ENCODE results near the gene PNMT.
"Not testable (repeated sequence)": the region's sequence is repeated elsewhere in the genome, so short reads cannot be mapped to it uniquely, and the experiment has no call there.

PNMT gene

DNA sequence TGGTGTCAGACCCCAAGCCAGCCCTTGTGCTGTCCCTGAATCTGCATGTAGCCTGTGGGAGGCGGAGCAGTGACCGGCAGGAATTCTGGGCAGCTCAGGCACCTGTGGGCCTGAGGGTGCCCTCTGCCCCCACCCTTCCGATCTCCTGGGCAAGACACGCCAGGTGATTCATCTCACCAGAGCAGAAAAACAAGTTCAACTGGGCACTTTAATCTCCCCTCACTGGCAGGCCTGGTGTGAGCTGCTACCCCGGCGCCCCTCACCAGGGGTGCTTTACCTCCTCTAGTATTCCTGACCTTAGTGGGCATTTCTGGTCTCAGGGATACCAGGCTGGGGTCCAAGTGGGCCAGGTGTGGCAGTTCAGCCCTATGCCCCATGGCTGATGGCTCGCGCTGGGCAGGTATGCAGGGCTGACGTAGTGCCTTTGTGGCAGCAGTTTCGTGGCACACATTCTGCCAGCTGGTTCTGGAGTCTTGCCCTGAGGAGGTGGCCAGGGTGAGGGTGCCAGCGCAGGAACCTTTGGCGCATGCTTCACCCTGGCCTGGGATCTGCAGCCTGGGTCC is 37.6 kb downstream of the PNMT start:
- POLR2A ChIA-PET = no interaction called here
- CTCF ChIA-PET = interaction anchor here (1.9 to 2.5 kb wide), 2 partner anchors 13 to 23 kb away, joined by 4 to 17 read pairs; partner anchors contain the start of gene MIEN1

GRCh38 chr17:39706383-39706782 is 38.1 kb downstream of the PNMT start:
- ChIA-PET CTCF (interaction anchor here (1.3 to 2.5 kb wide), 3 partner anchors 11 to 23 kb away, joined by 3 to 17 read pairs (median 4); partner anchors contain the start of gene MIEN1), POLR2A (no interaction called here)
- no peak for TF ChIP-seq CTCF (IDR thresholded peaks at IDR 0.05; ENCODE audit: insufficient read depth, low read length, missing control alignments)
- no peak overlapping the region for H3K4me3 ChIP-seq (ENCODE audit: low read depth, low read length)
- DNase-seq (ENCODE audit: low read depth, low spot score) = no peak

More for the DNA sequence above, 37.6 kb downstream of the PNMT start:
- H3K4me3 ChIP-seq (ENCODE audit: low read depth, low read length) = no peak overlapping the region
- DNase-seq (ENCODE audit: low read depth, low spot score) = no peak
- no peak for TF ChIP-seq CTCF (IDR thresholded peaks at IDR 0.05; ENCODE audit: insufficient read depth, low read length, missing control alignments)

DNA sequence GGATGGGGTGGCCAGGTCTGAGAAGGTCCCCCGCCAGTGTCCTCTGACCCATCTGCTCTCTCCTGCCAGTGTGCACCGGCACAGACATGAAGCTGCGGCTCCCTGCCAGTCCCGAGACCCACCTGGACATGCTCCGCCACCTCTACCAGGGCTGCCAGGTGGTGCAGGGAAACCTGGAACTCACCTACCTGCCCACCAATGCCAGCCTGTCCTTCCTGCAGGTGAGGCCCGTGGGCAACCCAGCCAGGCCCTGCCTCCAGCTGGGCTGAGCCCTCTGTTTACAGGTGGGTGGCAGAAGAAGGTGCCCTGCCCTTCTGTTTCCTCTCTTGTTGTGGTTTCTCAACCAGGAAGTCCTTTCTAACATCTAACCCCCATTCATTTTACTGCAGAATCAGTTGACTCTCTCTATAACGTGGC is 38.7 kb downstream of the PNMT start:
- POLR2A ChIA-PET = no interaction called here
- H3K4me3 ChIP-seq (ENCODE audit: low read depth, low read length) = no peak overlapping the region
- CTCF ChIA-PET = interaction anchor here (1.3 to 2.5 kb wide), 3 partner anchors 10 to 22 kb away, joined by 3 to 17 read pairs (median 4); partner anchors contain the start of gene MIEN1
- TF ChIP-seq CTCF (IDR thresholded peaks at IDR 0.05; ENCODE audit: insufficient read depth, low read length, missing control alignments) = no peak
- DNase-seq (ENCODE audit: low read depth, low spot score) = no peak

DNA sequence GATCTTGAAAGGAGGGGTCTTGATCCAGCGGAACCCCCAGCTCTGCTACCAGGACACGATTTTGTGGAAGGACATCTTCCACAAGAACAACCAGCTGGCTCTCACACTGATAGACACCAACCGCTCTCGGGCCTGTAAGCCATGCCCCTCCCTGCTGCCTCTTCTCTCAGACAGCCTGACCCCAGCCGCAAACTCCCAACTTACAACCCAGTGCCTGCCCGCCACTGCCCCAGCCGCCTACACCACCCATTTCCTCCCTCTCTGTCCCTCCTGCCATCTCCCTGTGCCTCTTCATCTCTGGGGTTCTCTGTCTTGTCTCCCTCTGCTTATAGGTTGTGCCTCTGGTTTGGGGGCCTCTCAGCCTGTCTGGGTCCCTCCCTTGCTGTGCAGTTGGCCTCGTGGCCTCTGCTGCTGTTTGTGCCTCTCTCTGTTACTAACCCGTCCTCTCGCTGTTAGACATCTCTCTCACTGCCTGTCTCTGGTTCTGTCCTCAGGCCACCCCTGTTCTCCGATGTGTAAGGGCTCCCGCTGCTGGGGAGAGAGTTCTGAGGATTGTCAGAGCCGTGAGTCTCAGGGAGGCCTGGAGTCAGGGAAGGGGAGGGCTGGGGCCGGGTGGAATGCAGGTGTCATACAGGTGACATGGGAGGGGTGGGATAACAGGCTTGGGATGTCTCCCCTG is 41.2 kb downstream of the PNMT start:
- no peak for DNase-seq (ENCODE audit: low read depth, low spot score)
- CTCF ChIA-PET = interaction anchor here (0.9 to 1.0 kb wide), 3 partner anchors 12 to 88 kb away, joined by 3 read pairs; no protein-coding TSS in a partner anchor
- POLR2A ChIA-PET = interaction anchor here (1.2 kb wide), 1 partner anchor 9 kb away, joined by 3 read pairs; the partner anchor contains the start of gene ERBB2
- no peak for TF ChIP-seq CTCF (IDR thresholded peaks at IDR 0.05; ENCODE audit: insufficient read depth, low read length, missing control alignments)
- no peak overlapping the region for H3K4me3 ChIP-seq (ENCODE audit: low read depth, low read length)

DNA sequence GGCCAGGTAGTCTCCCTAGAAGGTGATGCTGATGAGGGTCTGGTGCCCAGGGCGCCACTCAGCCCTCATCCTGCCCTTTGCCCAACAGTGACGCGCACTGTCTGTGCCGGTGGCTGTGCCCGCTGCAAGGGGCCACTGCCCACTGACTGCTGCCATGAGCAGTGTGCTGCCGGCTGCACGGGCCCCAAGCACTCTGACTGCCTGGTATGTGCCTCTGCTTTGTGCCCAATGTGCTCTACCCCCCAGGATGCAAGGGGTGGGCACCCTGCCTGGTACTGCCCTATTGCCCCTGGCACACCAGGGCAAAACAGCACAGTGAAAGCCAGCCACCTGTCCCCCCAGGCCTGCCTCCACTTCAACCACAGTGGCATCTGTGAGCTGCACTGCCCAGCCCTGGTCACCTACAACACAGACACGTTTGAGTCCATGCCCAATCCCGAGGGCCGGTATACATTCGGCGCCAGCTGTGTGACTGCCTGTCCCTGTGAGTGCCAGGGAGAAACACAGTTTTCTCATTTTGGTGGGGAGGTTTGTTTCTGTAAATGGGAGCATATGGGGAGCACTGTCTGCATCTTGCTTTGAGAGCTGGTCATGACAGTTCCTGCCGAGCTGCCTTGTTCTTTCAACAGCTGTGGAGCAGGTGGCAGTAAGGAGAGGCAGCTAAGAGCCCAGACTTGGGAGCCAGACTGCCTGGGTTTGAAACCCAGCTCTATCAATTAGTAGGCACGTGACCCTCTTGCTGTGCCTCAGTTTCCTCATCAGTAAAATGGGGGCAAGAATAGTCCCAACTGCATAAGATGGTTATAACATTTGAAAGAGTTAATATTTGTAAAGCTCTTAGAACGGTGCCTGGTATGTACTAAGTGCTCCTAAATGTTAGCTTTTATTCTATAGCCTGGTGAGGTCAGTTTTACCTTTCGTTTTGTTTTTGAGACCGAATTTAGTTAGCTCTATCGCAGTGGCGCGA is 42.0 kb downstream of the PNMT start:
- CTCF ChIA-PET = interaction anchor here (1.2 to 1.4 kb wide), 2 partner anchors 20 to 87 kb away, joined by 7 to 9 read pairs; partner anchors contain the start of gene MIEN1
- TF ChIP-seq CTCF (IDR thresholded peaks at IDR 0.05; ENCODE audit: insufficient read depth, low read length, missing control alignments) = no peak
- no peak overlapping the region for H3K4me3 ChIP-seq (ENCODE audit: low read depth, low read length)
- POLR2A ChIA-PET = interaction anchor here (0.7 to 0.9 kb wide), 2 partner anchors 8 to 10 kb away, joined by 3 read pairs; partner anchors contain the start of gene ERBB2
- no peak for DNase-seq (ENCODE audit: low read depth, low spot score)

- ChIA-PET CTCF (interaction anchor here (1.2 to 1.4 kb wide), 2 partner anchors 19 to 87 kb away, joined by 7 to 9 read pairs; partner anchors contain the start of gene MIEN1), POLR2A (interaction anchor here (0.7 to 0.9 kb wide), 2 partner anchors 9 to 11 kb away, joined by 3 read pairs; partner anchors contain the start of gene ERBB2)
- H3K4me3 ChIP-seq (ENCODE audit: low read depth, low read length); DNase-seq (ENCODE audit: low read depth, low spot score): not testable (repeated sequence)
These were observed 42.8 kb downstream of the PNMT start for GRCh38 chr17:39711071-39711470.
